ENCODE data around the gene GPR155.
"Not testable (repeated sequence)": the region's sequence is repeated elsewhere in the genome, so short reads cannot be mapped to it uniquely, and the experiment has no call there.

Gene GPR155

GRCh38 chr2:174438146-174438886 lies 48.5 kb downstream of the GPR155 start:
- no peak overlapping the region for H3K4me3 ChIP-seq (ENCODE audit: low read depth, low read length)
- no peak for DNase-seq (ENCODE audit: low read depth)
- no peak for TF ChIP-seq CTCF (conservative IDR thresholded peaks at IDR 0.05; ENCODE audit: low read depth, low read length)

- DNase-seq (ENCODE audit: low read depth) = peak; percentile 36
- no peak for TF ChIP-seq CTCF (conservative IDR thresholded peaks at IDR 0.05; ENCODE audit: low read depth, low read length)
- no peak overlapping the region for H3K4me3 ChIP-seq (ENCODE audit: low read depth, low read length)
These were observed 50.5 kb downstream of the GPR155 start for GRCh38 chr2:174436351-174436750.

- no peak for DNase-seq (ENCODE audit: low read depth)
- no peak overlapping the region for H3K4me3 ChIP-seq (ENCODE audit: low read depth, low read length)
- no peak for TF ChIP-seq CTCF (conservative IDR thresholded peaks at IDR 0.05; ENCODE audit: low read depth, low read length)
These were observed 54.9 kb downstream of the GPR155 start for GRCh38 chr2:174431902-174432301.

GRCh38 chr2:174430066-174430465 lies 56.8 kb downstream of the GPR155 start:
- no peak for TF ChIP-seq CTCF (conservative IDR thresholded peaks at IDR 0.05; ENCODE audit: low read depth, low read length)
- no peak overlapping the region for H3K4me3 ChIP-seq (ENCODE audit: low read depth, low read length)
- DNase-seq (ENCODE audit: low read depth) = no peak

- no peak for TF ChIP-seq CTCF (conservative IDR thresholded peaks at IDR 0.05; ENCODE audit: low read depth, low read length)
- H3K4me3 ChIP-seq (ENCODE audit: low read depth, low read length) = no peak overlapping the region
- DNase-seq (ENCODE audit: low read depth) = no peak
These were observed 58.6 kb downstream of the GPR155 start for GRCh38 chr2:174428214-174428613.

- H3K4me3 ChIP-seq (ENCODE audit: low read depth, low read length) = no peak overlapping the region
- no peak for DNase-seq (ENCODE audit: low read depth)
- no peak for TF ChIP-seq CTCF (conservative IDR thresholded peaks at IDR 0.05; ENCODE audit: low read depth, low read length)
These were observed 74.6 kb downstream of the GPR155 start for GRCh38 chr2:174412256-174412655.

GRCh38 chr2:174410039-174410438 lies 76.8 kb downstream of the GPR155 start:
- not testable (repeated sequence) for H3K4me3 ChIP-seq (ENCODE audit: low read depth, low read length); DNase-seq (ENCODE audit: low read depth)
